GM18502 (cell line): ENCODE results near the gene PAOX.
"Not testable (repeated sequence)": the region's sequence is repeated elsewhere in the genome, so short reads cannot be mapped to it uniquely, and the experiment has no call there.

ENCODE experiments used
- ATAC-seq: cut with Tn5 transposase; IDR thresholded peaks from one replicate; pipeline ENCODE4 v1.9.1; 2021; ENCODE audit warnings: mild to moderate bottlenecking; ENCODE audit not compliant: unreplicated experiment, poor library complexity

The PAOX gene

DNA sequence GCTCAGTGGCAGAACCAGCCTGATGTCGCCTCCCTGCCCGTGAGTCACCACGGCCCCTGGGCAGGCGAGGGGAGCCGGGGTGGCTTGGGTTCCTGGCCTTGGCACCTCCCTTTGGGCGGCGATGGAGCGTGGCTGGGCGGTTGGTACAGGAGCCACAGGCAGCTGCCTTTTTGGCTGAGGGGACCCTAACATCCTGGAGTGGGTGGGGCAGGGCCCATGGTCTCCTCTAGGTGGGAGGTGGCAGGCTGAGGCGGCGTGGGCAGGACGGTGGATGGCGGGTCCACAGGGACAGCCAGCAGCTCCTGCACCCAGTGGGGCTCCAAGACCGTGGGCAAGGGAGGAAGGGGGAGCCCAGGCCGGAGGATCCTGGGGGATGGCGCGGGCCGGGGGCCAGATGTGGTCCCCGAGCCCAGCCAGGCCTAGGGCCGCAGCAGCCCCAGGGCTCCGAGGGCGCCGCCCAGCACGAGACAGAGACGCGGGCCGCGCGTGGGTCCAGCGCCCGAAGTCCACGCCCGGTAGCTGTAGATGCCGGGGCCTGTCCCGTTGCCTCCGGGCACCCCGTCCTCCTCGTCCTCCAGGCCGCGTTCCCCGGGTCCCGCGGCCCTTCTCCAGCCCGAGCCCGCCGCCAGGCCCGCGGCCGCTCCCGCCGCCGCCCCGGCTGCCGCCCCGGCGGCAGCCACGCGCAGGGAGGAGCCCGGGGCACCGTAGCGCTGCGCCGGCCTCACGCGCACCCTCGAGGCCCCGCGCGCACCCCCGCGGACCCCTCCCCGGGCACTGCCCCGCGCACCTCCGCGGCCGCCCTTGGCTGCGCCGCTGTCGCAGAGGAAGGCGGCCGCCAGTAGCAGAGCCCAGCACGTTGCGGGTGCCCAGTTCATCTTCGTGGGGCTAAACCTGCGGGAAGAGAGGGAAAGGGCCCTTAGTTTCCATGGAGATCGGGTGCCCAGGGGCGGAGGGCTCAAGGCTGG, 44.0 kb downstream of the PAOX start:
- ATAC-seq: no peak

DNA sequence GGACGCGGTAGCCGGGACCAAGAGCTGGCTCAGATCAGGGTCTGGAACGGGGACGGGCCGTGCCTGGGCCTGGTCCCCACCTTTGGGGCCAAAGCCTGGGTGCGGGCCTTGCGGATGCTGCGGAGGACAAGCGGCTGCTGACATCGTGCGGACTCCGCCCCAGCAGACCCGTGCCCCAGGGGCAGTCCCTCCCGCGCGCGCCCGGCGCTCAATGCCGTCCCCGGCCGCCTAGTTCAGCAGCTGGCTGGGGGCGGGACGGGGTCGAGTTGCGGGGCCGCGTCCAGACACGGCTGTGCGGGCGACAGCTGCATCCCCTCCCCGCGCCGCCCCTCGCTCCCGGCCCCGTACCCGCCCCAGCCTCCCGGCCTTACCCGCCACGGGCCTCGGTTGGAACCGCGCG, 45.0 kb downstream of the PAOX start:
- ATAC-seq: not testable (repeated sequence)

DNA sequence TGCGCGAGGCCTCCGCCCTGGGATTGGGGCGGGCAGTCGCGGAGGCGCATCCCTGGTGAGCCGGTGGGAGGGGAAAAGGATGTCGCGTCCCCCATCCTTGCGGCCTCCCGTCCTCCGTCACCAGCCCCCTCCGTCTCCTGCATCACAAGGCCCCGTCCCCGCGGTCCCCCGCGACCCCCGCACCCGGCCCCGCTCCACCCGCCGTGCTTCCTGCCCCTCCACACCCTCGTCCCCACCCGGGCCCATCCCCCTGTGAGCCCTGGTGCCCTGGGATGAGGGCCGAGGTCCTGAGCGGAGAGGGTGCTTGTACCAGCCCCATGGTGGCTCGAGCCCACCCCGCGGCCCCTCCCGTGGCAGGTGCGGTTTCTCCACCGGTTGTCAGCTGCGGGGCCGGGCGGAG, 45.5 kb downstream of the PAOX start, which contains the start of gene SPRN:
Gene SPRN, minus strand, starts transcription at position 25 of the 400 bp plus-strand sequence. CDS start 944 bp downstream, outside the sequence.
- not testable (repeated sequence) for ATAC-seq

DNA sequence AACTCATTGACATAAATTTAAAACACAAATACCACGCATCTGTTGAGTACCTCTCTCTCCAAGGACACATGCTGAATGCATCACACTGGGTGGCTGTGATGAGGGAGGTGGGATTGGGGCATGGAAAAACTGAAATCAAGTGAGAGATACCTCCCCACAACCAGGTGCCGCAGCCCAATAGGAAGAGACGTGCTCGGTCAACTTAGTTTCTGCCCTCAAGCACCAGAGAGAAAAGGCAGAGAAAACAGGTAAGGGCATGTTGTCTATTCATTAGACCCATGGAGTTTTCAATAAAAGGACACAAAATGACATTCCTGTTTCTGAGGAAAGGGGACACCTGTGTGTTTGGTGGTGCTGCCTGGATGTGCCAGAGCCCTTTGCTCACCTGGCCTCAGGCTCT, 50.5 kb downstream of the PAOX start:
- not testable (repeated sequence) for ATAC-seq

DNA sequence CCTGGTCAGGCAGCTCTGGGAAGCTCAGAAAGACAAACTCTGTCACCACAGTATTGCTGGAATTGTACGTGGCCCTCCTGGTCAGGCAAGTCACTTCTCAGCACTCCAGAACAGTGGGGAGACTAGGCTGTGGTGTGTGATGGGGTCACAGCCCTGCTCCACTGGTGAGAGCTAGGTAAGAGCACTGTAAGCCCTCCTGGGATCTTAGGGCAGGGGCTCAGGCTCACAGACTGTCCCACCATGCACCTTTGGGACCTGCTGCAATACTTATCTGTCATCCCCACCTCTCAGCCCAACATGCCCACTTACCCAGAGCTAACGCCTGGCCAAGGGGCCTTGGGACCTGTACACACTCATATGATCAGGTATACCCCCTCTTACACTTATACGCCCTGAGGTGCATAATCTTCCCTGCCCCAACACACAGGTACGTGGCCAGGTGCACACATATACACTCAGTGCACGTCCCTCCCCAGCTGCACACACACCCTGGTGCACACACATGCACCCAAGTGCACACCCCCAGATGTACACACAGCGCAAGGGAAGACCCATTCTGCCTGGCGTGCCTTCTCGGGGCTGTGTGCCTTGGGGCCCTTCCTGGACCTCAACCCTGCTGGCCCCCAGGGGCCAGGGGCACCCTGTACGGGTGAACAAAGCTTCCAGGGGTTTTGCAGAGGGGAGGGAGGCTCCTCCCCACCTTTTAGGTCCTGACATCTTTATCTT, 53.0 kb downstream of the PAOX start:
- ATAC-seq: not testable (repeated sequence)

DNA sequence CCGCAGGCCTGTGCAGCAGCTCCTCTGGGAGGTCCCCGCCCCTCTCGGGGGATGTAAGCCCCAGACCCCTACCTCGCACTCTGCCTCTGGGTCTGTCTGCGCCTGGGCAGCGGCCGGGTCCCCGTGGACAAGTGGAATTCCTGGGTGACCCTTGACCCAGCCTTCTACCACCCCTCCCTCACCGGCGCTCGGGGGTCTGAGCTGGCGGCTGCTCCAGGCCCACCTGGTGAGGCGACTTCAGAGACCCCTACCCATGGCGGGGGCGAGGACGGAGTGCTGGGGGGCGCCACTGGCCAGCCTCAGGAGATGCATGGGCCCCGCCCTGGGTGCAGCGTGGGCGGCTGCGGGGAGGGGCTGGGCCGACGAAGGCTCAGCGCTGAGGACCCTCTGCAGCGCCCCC, 53.7 kb downstream of the PAOX start:
- not testable (repeated sequence) for ATAC-seq

DNA sequence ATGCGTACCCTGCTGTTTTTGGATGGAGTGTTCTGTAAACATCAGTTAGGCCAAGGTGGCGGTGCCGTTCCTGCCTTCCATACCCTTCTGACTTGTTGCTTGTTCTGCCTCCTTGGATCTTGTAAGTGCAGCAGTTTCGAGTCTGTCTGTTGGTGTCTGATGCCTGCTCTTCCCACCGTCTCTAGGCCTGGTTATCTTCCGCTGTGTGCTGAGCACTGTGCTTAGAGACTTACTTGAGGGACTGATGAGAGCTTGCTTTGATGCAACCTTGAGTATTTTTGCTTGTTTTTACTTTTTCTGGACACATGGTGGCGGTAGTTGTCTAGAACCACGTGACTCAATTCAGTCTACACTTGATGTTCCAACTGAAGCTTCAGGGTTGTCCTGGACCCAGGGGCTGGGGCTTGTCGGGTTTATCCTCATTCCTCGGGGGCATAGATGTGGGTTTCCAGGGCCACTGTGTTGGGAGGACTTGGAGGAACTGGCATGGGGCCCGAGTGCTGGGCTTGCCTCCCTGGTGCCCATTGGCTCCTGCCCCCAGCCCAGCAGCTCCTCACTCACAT, 59.7 kb downstream of the PAOX start:
- no peak for ATAC-seq

DNA sequence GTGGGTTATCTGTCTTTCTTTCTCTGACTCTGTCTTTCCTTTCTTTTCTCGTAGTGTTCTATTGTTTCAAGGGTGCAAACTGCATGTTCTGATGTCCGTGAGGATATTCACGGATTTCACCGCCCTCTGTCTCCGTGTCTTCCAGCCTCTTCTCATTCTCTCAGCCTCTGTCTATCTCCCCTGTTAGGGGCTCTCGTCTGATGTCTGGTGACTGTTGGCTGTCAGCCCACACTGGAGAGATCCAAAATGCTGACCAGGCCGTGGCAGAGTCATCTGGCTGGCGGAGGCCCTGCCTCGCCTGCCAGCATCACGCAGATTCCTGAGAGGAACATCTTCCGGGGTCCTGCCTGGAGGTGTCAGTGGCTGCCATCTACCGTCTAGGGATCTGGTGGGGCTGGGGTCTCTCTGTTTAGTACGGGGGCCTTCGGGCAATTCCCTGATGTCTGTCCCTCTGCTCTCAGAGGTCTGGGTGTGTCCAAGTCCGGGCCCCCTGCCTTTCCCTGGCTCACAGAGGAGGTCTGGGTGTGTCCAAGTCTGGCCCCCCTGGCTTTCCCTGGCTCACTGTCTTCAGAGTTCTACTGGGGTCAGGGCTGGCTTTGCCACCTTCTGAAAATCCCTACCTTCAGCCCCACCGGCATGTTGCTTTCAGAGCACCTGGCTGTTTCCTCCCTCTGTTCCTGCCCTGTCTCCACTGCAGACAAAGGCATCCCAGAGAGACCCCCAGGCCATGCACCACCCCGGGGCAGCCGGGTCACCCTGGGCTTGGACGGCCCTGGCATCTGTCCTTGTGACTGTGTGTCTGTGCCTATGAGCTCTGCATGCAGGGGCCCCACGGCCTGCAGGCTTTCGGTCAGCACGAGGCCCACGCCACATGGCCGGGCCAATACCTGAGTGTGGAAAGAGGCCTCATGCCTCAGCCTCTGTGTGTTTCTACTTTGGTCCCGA, 60.7 kb downstream of the PAOX start:
- ATAC-seq: no peak

DNA sequence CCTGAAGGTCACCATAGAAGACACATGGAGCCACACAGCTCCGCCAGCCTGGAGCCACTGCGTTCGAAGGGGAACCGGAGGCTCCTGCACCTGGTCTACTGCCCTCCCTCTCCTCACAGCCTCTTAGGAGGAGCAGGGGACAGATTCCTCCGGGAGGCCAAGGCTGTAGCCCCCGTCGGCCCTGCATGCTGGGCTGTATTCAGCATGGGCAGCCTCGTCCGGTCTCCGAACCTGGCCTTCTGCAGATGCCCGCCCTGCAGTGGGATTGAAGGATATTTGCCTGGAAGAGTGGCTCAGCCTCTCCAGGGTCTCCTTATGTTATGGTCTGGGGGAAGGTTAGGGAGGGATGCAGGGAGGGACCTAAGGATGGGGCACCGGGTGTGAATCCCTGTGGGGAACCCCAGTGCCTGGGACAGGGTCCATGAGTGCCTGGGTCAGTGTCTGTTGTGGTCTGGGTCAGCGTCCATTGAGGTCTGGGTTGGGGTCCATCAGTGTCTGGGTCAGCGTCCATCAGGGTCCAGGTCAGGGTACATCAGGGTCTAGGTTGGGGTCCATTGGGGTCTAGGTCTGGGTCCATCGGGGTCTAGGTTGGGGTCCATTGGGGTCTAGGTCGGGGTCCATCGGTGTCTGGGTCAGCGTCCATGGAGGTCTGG, 61.7 kb downstream of the PAOX start:
- no peak for ATAC-seq
